Measurements from ENCODE around the gene CBFA2T3.
"Not testable (repeated sequence)": the region's sequence is repeated elsewhere in the genome, so short reads cannot be mapped to it uniquely, and the experiment has no call there.

Gene CBFA2T3

GRCh38 chr16:88902744-88903143 is 74.3 kb downstream of the CBFA2T3 start:
- DNase-seq = no peak

GRCh38 chr16:88901718-88902337 is 75.2 kb downstream of the CBFA2T3 start:
- DNase-seq = no peak

- DNase-seq = no peak
Observed at GRCh38 chr16:88900662-88901052, 76.3 kb downstream of the CBFA2T3 start.

- DNase-seq = no peak
Observed at GRCh38 chr16:88899901-88900661, 76.9 kb downstream of the CBFA2T3 start.

- DNase-seq = no peak
Observed at GRCh38 chr16:88897696-88898425, 79.1 kb downstream of the CBFA2T3 start.

- DNase-seq = no peak
Observed at GRCh38 chr16:88896238-88897070, 80.6 kb downstream of the CBFA2T3 start.

- no peak for DNase-seq
Observed at GRCh38 chr16:88895335-88895734, 81.7 kb downstream of the CBFA2T3 start.

GRCh38 chr16:88894681-88895300 is 82.2 kb downstream of the CBFA2T3 start:
- DNase-seq = no peak

GRCh38 chr16:88894266-88894665 is 82.7 kb downstream of the CBFA2T3 start:
- DNase-seq = not testable (repeated sequence)

- DNase-seq = no peak
Observed at GRCh38 chr16:88893127-88893968, 83.7 kb downstream of the CBFA2T3 start.

- DNase-seq = no peak
Observed at GRCh38 chr16:88892065-88892464, 84.9 kb downstream of the CBFA2T3 start.

- DNase-seq = no peak
Observed at GRCh38 chr16:88891083-88891482, 85.9 kb downstream of the CBFA2T3 start.

- not testable (repeated sequence) for DNase-seq
Observed at GRCh38 chr16:88889702-88890352, 87.2 kb downstream of the CBFA2T3 start.

GRCh38 chr16:88888461-88889387 is 88.3 kb downstream of the CBFA2T3 start:
- no peak for DNase-seq

GRCh38 chr16:88888057-88888456 is 89.0 kb downstream of the CBFA2T3 start:
- no peak for DNase-seq

- no peak for DNase-seq
Observed at GRCh38 chr16:88886845-88887521, 90.0 kb downstream of the CBFA2T3 start.

GRCh38 chr16:88886420-88886844 is 90.6 kb downstream of the CBFA2T3 start:
- DNase-seq = no peak

GRCh38 chr16:88885693-88886280 is 91.2 kb downstream of the CBFA2T3 start:
- no peak for DNase-seq

Measured in NCI-H187 treated with DMSO at 0.1 percent for 48 hours (cell line).